ENCODE measurements around the gene SV2B.

- TF ChIP-seq POLR2A (IDR thresholded peaks at IDR 0.05) (no peak), EP300 (IDR thresholded peaks at IDR 0.05; ENCODE audit: low read depth) (no peak), CTCF (IDR thresholded peaks at IDR 0.05) (no peak)
Measured at GRCh38 chr15:91199511-91199910, 99.5 kb downstream of the SV2B start.

Measured in transverse colon (tissue), 3 donors.